Fibroblast of skin of left quadriceps (primary cell): ENCODE measurements around the gene GPR17.

Experiments used
- DNase-seq, 2 experiments: peaks; one replicate each; pipeline ENCODE4 v3.0.0-alpha.2; 2013; ENCODE audit warnings: low read depth in 2 of 2

GPR17 gene, protein sequence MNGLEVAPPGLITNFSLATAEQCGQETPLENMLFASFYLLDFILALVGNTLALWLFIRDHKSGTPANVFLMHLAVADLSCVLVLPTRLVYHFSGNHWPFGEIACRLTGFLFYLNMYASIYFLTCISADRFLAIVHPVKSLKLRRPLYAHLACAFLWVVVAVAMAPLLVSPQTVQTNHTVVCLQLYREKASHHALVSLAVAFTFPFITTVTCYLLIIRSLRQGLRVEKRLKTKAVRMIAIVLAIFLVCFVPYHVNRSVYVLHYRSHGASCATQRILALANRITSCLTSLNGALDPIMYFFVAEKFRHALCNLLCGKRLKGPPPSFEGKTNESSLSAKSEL

DNA sequence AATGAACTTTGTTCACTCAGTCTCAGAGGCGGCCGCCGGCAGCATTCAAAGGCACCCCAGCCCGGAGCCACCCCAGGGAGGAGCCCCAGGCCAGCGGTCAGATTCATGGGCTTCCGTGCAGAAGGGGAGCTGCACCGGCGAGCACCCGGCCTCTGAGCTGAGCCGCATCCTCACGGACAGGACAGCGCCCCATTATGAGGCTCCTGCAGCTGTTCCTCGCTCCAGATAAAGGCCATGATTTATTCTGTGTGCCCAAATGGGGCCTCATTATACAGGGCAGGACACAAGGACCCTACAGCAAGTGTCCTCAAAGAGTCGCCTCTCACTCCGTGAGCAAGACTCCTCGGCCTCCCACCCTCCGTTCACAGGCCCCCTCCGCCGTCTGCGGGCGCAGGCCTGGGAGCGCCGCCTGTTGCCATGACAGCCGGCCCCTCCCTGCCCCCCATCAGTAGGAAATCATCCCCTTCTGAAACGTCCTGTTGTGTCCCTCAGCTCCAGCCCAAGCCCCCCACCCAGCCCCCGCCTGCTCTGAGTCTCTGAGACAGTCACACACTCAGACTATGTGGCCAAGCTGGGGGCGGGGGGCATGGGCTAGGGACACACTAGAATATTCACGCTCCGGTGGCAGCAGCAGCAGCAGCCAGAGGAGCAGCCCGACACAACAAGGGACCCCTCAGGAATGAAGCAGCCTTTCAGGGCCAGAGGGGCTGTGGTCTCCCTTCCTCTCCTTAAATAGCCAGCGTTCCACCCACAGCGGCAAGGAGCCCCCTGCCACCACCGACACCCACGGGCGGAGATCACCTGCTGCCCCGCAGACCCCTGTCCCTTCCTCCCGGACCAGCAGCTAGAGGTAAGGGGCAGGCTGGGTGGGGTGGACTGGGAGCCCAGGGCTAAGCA lies at the start of gene GPR17:
TSS of gene GPR17 (plus strand) at position 759 of the 897 bp plus-strand sequence. CDS start 4,583 bp downstream, outside the sequence.
- no peak for DNase-seq

DNA sequence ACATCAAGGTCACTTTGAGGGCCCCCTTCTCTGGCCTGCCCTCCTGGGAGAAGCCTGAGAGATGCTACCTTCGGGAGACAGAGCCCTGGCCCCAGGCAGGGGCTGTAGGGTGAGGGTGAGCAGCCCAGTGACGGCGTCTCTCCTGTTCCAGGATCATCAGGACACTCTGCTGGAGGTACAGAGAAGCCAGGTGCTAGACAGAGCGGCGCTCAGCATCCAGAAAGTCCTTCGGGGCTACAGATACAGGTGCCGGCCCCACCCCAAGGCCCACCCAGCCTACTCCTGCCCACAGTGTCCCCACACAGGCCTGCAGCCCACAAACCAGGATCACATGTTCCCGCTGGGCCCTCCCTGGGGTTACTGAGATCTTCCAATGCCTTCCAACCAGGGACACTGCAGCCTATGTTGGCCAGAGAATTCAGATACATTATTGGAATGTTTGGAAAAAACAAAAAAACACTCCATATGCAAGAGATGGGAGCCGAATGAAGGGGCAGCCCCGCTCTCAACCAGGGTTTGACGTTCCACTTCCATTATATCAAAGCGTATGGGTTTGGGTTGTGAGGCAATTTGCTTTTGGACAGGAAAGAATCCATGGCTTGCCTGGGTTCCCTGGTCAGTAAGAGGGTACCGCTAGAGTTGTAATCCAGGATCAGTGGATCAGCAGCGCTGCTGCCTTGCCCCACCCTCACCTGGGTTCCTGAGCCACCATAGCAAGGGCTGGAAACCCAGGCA lies 49.5 kb upstream of the GPR17 start:
- DNase-seq, result no peak

DNA sequence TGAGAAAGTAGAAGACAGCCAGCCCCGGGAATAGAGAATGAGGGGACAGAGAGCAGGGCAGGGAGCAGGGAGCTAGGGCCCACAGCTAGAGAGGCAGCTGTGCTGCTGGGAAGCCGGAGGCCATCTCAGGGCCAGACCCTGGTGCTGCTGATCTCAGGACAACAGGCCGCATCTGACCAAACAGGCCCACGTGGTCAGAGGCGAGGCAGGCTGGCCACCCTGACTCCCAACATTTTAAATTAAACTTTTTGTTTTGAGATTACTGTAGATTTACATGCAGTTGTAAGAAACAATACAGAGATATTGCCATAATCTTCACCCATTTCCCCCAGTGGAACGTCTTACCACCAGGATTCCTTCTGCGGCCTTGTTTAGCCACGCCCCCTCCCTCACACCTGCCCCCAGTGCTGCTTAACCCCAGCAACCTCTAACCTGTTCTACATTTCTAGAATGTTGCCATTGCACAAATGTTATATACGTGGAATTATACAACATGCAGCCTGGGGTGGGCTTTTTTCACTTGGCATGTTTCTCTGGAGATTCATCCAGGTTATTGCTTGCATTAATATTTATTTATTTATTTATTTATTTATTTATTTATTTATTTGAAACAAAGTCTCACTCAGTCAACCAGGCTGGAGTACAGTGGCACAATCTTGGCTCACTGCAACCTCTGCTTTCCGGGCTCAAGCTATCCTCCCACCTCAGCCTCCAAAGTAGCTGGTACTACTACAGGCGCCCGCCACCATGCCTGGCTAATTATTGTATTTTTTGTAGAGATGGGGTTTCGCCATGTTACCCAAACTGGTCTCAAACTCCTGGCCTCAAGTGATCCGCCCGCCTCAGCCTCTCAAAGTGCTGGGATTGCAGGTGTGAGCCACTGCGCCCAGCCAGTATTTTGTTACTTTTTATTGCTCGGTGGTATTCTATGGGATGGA lies 48.6 kb upstream of the GPR17 start:
- DNase-seq, result no peak

- no peak for DNase-seq
These were observed 48.0 kb upstream of the GPR17 start for GRCh38 chr2:127597984-127598380.

DNA sequence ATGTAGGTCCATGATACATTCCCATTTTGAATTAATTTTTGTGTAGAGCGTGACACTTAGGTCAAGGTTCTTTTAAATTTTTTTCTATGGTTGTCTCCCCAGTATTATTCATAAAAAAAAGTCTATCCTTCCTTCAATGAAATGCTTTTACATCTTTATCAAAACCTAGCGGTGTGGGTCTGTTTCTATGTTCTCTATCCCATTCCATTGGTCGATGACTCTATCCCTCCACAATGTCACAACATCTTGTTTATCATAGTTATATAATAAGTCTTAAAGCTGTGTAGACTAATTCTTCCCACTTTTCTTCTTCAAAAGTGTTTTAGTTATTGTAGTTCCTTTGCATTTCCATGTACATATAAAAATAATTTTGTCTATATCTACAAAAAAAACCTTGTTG lies 47.2 kb upstream of the GPR17 start:
- no peak for DNase-seq

DNA sequence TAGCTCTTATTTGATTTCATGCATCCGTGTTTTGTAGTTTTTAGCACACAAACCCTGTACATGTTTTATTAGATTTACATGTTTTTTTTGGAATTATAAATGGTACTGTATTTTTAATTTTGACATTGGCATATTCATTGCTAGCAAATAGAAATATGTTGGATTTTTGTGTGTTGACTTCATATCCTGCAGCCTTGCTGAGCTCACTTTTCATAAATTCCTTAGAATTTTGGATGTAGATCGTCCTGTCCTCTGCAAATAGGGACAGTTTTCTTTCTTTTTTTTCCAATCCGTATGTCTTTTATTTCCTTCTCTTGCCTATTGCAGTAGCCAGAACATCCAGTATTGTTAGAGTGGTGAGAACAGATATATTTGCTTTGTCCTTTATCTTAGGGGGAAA lies 46.7 kb upstream of the GPR17 start:
- DNase-seq, result no peak

DNA sequence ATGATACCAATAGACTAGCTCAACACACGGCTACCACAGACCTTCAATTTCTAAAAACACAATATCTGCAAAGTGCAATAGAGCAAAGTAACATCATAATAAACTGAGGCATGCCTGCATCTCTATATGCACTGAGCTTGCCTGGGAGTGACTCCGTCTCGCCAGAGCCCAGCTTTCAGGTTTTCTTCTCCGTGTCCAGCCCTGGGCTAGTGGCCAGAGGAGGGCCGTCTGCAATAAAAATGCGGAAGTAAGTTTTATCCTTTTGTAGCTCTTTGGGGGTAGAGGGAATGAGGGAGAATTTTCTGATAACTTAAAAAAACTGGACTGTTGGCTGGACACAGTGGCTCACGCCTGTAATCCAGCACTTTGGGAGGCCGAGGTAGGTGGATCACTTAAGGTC lies 41.0 kb upstream of the GPR17 start:
- DNase-seq, result no peak

DNA sequence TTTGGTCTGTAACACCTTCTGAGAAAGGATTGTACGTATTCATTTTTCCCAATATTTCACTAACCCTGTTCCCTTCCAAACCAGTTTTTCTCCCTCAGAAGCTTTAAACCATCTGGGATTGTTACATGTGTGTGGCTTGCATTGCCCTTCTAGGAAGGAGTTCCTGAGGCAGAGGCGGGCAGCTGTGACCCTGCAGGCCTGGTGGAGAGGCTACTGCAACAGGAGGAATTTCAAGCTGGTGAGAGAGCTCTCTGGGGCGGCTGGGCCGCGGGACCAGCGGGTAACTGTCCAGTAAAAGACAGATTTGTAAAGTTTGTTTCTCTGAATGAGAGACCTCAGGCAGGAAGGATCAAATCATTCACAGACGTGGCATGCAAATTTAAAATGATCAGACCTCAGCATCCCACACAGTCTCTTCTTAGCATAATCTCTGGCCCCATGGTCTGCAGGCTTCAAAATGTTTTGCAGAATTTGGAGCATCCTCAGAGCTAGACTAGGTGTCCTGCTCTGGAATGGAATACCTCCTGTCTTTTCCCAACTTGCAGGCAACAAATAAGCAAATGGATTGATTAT lies 40.2 kb upstream of the GPR17 start:
- DNase-seq, result no peak

- no peak for DNase-seq
These were observed 39.1 kb upstream of the GPR17 start for GRCh38 chr2:127606625-127607398.

DNA sequence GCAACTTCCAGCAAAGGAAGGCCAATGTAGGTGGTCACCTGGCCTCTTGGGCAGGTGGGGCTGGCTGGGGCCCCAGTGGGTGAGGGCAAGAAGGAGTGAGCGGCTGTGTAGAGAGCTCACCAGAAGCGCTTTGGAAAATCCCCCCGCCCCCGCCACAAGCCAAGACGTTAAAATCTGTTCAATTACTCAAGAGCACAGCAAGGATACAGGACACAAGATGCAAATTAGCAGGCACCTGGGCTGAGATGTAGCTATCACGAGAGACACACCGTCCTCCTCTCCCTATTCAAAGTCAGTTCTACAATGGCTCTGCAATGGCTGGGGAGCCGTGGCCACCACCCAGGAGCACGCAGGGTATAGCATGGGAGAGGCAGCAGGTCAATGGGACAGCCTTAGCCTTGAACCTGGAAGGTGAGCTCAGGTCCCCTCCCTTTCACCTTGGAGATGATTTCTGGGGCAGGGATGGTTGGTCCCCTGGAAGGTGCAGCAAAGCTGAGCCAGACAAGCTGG lies 38.5 kb upstream of the GPR17 start:
- DNase-seq, result no peak

DNA sequence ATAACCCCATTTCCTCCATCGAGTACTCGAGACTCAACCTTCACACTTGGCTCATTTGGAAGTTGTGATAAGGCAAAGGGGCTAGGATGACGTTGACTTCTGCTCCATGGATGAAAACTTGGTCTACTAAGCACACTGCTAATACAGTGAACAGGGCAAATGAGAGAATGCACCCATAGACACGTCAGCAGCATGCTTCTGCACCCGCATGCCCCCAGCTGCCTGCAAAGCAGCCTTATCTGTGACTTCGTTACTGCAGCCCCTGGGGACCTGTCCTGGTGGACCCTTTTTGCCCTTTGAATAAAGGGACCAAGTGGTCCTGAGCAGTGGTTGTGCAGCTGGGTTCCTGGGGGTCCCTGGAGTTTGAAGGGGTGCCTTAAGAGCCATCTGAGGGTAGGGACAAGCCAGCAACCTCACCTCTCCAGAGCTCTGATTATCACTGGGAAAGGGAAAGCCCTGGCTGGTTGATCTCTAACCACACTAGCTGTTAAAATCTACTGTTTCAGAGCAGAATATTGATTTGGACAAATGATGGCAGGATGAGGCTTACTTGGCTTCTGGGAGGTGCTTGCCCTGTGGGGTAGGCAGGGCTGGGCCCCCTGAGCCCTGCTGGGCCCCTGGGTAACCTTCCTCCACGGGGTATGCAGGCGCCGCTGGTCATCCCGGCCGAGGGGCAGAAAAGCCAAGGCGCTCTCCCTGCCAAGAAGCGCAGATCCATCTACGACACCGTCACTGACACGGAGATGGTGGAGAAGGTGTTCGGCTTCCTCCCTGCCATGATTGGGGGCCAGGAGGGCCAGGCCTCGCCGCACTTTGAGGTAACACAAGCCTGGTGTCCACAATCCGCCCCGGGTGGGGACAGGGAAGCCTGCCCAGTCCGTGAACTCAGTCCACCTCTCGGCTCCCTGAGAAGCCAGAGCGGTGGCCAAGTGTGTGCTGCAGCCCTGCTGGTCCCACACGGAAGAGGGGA lies 37.6 kb upstream of the GPR17 start:
- no peak for DNase-seq

- DNase-seq, result no peak
These were observed 36.8 kb upstream of the GPR17 start for GRCh38 chr2:127609031-127609751.

- DNase-seq, result no peak
These were observed 36.1 kb upstream of the GPR17 start for GRCh38 chr2:127609818-127610217.

GRCh38 chr2:127610561-127610960 lies 35.4 kb upstream of the GPR17 start:
- DNase-seq, result no peak

GRCh38 chr2:127611076-127611925 lies 34.7 kb upstream of the GPR17 start:
- DNase-seq, result no peak

- DNase-seq, result no peak
These were observed 33.7 kb upstream of the GPR17 start for GRCh38 chr2:127612111-127612822.
